Measurements from ENCODE around the gene KCNK17.

KCNK17 gene, protein sequence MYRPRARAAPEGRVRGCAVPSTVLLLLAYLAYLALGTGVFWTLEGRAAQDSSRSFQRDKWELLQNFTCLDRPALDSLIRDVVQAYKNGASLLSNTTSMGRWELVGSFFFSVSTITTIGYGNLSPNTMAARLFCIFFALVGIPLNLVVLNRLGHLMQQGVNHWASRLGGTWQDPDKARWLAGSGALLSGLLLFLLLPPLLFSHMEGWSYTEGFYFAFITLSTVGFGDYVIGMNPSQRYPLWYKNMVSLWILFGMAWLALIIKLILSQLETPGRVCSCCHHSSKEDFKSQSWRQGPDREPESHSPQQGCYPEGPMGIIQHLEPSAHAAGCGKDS

GRCh38 chr6:39314273-39314795, at the start of gene KCNK17:
KCNK17 (minus strand) TSS chr6:39314419; CDS start chr6:39314320, 99 bp downstream.
- no peak for DNase-seq (ENCODE audit: low read depth)

DNA sequence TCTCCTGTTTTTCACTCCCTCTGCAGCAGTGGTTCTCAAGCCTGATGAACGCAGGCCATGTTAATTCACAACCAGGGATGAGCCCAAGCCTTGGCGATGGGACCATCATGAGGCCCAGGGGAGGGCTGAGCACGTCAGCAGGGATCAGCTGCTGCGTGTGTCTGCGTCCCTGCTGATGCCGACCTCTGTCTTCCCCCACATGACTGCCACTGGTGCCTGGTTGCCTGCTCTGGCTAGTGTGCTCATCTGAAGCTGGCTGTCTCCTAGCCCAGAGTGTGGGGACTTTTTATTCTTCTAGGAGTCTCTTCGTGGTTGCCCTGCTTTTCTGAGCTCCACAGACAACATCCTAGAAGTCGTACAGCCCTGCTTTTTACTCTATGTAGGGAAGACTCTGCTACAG, 49.1 kb upstream of the KCNK17 start:
- DNase-seq (ENCODE audit: low read depth): no peak

DNA sequence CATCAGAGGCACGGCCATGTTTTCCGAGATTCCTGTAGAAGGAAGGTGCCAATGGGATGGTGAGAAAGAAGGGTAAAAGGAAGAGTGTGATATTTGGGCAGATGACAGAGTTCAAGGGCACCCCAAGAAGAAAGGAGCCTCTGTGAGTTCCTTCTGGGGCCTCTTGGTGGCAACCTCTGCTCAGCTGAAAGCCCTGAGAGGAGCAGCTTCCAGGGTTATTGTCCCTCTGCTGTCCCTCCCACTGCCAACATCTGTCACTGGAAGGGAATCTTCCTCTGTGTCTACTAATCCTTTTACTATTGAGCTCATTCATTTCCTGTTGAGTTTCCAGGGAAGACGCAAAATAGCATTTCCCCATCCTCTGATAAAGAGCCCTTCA, 48.3 kb upstream of the KCNK17 start:
- peak; percentile 68 for DNase-seq (ENCODE audit: low read depth)

- peak; percentile 71 for DNase-seq (ENCODE audit: low read depth)
Observed at GRCh38 chr6:39361657-39362486, 47.7 kb upstream of the KCNK17 start.

DNA sequence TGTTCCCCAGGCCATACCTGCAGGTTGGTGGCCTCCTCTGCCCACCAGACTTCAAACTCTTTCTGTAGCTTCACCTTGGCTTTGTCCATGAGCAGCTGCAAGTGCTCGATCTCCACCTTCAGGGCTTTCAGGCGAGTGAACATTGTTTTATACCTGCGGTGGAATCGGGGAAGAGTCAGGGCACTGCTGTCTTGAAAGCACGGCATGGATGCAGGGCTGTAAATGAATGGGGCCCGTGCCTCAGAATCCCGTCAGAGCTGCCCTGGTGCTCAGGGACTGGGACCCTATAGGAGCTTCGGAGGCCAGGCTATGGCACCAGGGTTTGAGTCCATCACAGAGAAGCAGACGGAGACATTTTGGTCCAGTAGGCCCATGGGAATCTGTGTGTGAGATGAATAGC, 46.2 kb upstream of the KCNK17 start:
- DNase-seq (ENCODE audit: low read depth): no peak

DNA sequence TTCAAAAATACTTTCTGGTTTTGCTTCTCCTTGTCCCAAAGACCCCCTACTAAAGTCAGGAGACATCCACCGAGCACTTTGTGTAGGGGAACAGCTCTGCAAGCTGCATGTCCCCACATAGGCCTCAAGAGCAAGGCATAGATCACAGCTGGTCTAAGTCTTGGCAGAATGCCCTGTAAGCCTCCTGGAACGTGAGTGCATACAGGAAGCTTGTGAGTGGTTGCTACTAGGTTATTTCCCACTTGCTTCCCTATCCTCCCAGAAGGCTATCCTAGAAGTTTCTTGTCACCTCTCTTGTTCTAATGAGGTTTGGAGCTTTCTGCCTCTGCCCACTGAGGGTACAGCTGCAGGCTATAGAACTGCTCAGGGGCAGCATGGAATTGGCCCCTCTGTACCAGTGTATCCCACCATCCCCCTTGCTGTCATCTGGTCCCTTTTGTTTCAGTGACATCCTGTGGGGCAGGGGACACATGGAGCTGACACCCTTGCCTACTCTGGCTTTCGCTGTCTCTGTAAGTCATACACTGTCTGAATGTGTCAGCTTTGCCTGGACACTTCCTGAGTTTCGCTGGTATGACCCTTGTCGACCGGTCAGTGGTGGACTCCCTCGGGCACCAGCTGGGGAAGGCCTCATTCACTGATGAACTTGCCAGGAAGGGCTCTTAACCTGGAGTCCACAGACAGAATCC, 43.9 kb upstream of the KCNK17 start:
- DNase-seq (ENCODE audit: low read depth): peak; percentile 70

DNA sequence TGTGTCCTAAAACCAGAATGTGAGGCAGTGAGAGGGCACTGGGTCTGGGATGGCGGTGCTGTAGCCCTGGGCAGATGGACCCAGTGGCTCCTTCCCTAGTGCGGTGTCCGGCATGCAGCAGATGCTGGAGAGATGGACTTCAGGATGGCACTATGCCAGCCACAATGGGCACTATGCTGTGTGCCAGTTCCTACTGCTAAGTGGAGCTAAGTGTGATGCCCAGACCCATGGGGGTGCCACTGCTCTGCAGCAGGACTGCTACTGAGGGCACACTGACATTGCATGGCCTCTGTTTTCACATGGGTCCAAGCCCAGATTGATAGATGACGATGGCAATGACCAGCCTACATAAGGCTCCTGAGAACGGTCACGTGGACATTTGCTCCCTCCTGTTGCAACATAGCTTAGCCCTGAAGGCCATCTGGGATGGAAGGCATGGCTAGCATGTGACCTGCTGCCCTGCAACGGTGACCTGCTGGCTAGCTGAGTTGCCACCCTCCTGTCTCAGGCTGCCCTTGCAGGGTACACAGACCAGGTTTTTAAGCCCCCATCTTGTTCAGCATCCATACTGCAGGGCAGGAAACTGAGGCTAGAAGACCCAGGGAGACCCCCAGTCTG, 39.6 kb upstream of the KCNK17 start:
- no peak for DNase-seq (ENCODE audit: low read depth)

DNA sequence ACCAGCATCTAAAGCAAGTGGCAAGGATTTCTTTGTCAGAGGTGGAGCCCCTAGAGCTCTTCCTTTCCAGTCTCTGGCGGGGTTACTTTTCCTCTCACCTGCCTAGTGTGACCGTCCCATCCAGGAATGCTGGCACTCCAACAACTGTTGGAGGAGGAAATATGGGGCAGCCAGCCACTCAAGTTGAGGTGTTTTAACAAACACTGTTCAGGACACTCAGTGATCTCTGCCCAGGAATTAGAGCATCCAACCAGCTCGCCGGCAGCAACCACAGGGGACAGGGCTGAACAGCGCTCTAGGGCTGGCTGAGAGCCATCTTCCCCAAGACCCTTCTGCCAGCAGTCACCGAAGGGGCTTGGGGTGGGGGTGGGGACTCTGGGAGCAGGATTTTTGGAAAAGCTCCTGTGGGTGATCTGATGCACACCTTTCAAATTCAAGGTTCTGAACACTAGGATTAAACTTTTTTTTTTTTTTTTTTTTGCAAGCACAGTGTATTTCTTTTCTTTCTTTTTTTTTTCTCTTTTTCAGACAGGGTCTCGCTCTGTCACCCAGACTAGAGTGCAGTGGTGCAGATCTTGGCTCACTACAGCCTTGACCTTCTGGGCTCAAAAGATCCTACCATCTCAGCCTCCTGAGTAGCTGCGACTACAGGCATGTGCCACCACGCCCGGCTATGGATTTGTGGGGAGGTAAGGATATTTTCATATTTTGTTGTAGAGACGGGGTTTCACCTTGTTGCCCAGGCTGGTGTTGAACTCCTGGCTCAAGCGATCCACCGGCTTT, 36.7 kb upstream of the KCNK17 start:
- no peak for DNase-seq (ENCODE audit: low read depth)

GRCh38 chr6:39348740-39349139, 34.5 kb upstream of the KCNK17 start:
- DNase-seq (ENCODE audit: low read depth): no peak

GRCh38 chr6:39347906-39348585, 33.8 kb upstream of the KCNK17 start:
- DNase-seq (ENCODE audit: low read depth): peak; percentile 70

DNA sequence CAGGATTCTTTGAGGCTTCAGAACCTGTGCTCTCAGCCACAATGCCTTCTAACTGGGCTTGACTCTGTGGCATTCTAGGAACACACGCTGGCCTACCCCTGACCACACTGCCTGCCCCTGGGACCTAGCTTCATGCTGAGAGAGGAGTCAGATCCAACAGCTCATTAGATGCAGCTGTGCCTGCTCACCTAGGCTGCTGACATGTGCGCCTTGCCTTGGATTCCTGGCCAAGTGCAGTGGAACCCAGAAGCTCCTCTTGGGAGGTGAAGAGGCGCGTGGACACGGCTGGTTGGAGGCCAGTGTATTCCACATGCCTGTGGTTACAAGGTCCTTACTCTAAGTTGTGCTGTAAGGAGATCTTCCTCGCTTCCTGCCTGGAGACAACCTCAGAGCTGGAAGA, 33.0 kb upstream of the KCNK17 start:
- DNase-seq (ENCODE audit: low read depth): no peak

DNA sequence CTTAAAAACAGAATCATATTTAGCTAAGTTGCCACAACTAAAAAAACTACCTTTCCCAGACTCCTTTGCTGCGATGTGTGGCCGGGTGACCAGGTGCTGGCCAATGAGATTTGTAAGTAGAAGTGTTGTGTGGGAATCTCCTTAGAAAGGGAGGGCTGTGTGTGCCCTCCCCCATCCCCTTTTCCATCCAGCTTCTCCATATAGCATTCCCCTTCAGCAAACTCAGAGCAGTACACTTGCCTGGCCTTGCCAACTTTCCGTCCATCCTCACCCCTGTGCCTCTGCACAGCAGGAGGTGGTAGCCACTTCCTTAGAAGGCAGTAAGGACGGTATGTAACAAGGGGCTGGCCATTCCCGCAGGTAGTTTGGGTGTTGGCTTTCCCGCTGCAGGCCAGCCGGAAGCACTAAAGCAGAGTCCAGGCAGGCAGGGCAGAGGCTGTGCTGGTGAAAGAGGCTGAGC, 30.6 kb upstream of the KCNK17 start:
- DNase-seq (ENCODE audit: low read depth): no peak

DNA sequence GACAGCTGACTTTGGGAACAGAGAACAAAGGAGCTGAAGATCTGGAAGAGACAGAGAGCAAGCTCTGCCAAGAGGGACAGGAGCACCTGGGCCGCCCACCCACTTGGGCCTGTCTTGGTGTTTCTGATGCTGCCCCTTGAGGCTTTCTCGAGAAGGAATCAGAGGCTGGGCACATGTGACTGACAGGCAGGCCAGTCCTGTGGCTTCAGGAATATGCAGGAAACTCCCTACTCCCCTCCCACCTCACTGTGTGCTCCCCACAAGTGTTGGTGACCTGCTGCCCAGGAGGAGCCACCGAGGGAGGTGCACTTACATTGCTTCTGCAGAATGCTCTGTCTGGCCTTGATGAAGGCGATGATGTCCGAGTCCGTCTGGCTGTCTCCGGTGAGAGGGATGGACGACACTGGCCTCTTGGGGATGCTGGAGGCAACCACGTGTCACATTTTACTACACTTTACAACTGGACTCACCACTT, 29.2 kb upstream of the KCNK17 start:
- no peak for DNase-seq (ENCODE audit: low read depth)

- no peak for DNase-seq (ENCODE audit: low read depth)
Observed at GRCh38 chr6:39342692-39343395, 28.6 kb upstream of the KCNK17 start.

DNA sequence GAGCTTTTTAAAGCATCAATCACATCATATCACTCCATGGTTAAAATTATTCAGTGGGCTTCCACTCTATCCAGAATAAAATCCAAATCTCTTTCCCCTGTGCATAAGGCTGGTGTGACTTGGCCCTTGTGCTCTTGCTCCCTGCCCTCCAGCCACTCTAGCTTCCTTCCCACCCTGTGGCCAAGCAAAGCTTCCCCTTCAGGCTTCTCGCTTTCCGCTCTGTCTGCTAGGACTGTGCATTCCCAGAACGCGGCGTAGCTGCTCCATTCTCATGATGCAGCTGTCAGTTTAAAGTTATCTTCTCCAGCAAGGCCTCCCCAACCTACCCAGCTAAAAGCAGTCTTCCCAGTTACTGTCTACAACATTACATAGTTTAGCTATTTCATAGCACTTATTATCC, 27.7 kb upstream of the KCNK17 start:
- no peak for DNase-seq (ENCODE audit: low read depth)

DNA sequence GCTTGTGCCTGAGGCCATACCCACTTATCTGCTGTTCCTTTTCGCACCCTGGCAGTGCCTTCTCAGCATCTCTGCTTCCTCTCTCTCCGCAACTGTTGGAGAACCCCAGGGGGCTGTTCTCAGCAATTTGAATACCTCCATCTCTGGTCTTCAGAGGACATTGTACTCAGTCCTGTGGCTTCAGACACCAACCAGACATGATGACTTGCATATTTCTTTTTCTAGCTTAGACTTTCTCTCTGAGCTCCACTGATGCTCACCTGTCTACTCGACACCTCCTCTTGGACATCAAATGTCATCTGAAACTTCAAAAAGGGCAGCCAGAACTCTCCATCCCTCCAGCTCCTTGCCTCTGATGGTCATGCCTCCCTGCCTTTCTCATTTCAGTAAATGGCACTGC, 27.1 kb upstream of the KCNK17 start:
- no peak for DNase-seq (ENCODE audit: low read depth)

DNA sequence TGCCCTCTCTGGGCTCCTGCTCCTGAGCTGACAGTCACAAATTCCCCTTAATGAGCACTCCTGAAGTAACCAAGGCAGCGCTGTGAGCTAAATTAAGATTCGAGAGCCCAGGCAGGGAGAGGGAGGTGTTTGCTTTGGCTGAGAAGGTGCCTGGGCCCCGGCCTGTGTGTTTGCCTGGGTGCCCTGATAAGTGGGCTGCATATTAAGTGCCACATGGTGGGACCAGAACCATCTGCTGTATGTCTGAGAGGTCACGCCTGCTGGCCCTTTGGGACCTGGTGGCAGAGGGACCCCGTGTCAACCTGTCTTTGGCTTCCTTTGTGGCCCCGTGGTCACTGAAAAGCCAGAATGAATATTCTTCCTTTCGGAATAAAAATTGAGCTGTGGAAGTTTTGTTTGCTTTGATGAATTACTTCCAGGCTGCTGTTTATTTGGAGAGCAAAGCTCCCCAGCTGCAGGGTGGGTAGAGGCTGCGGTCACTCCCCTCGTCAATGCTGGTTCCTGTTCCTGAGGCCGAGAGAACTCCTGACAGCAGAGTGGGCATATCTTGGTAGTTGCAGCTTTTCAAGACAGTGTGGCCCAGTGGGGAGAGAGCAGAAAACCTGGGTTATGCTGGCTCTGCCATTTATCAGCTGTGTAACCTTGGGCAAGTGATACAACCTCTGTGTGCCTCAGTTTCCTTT, 25.8 kb upstream of the KCNK17 start:
- no peak for DNase-seq (ENCODE audit: low read depth)

DNA sequence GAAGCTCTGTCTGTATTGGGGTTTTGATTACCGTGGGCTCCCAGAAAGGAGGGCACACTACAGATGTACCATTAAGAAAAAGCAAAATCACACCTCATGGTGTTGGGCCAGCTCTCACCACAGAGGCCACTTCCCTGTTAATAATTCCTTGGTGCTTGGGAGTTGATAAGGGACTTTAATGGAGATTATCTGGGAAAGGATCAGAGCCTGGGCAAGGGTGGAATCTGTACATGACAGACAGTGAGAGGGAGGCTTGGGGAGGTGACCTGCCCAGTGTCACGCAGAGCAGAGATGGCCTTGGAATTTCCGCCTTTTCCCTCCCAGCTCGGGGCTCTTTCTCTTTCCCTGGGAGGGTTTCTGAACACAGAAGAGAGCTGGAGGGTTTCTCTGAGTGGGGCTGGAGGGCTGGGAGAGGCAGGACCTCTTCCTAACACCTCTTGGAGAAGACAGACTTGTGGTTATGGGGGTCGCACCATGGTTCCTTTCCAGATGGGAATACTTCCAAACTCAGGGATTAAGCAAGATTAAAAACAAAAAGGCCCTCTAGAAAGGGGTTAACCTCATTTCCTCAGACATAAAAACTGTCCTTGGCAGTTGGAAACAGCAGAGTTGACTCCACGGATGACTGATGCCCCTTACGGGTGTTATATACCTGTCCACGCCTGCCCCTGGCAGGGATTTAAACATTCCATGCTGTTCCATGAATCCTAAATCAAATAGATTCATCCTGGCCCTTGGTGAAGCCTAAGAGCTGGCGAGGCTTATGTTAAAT, 25.1 kb upstream of the KCNK17 start:
- DNase-seq (ENCODE audit: low read depth): no peak

DNA sequence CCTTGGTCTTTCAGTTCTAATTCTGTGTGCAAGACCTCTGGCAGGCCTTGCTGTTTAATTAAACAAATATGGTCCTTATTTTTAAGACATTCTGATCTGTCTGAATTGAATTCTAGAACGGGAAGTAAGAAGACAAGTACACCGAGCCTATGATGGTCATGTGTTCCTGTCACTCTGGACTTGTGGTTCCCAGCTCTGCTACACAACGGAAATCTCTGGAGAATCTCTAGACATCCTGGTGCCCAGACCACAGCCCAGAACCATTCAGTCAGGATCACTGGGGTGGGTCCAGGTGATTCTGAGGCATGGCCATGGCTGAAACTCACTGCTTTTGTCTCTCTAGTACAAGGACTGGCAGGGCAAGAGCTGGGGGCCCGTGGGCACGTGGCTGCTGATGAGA, 24.2 kb upstream of the KCNK17 start:
- DNase-seq (ENCODE audit: low read depth): no peak

Data from EH (cell line).